Thyroid gland (tissue), 4 donors: ENCODE results near the gene STYXL1.

Experiments
- CTCF ChIP-seq, 6 experiments: fragments of 200-600 bp in 3 of 6; fragments of 450-650 bp in 3 of 6; sonication (generic) in 3 of 6; IDR thresholded peaks; one replicate each; pipeline ENCODE4 v1.5.1; 2016 to 2019; ENCODE audit warnings: antibody characterized with exemption in 6 of 6, mild to moderate bottlenecking in 2 of 6, inconsistent platforms in 1 of 6, moderate library complexity in 1 of 6
- POLR2A ChIP-seq, 2 donors: fragments of 450-650 bp; IDR thresholded peaks; one replicate each; pipeline ENCODE4 v1.6.1; 2017; ENCODE audit warnings: antibody characterized with exemption in 2 of 2, mild to moderate bottlenecking in 2 of 2, moderate library complexity in 1 of 2

GRCh38 chr7:76023002-76023401 is 24.8 kb downstream of the STYXL1 start:
- TF ChIP-seq POLR2A (IDR thresholded peaks at IDR 0.05) (no peak), CTCF (IDR thresholded peaks at IDR 0.05) (no peak)
